H9 (cell line): ENCODE data around the gene GBP2. TPM values are rescaled to one million over a fixed set of nuclear protein-coding genes. Genes with fewer than 3 reads are reported as not detected.

Source experiments
- DNase-seq: peaks from one replicate; pipeline ENCODE4 v3.0.0-alpha.2; 2017
- H2AFZ ChIP-seq: one replicate; pipeline ENCODE4 v1.6.1; 2013; ENCODE audit warnings: mild to moderate bottlenecking, low read length, control low read depth, moderate library complexity
- H2AK5ac ChIP-seq: 2 replicates; pipeline ENCODE4 v1.6.1; 2013; ENCODE audit warnings: low read length, control low read depth, mixed read lengths; ENCODE audit not compliant: insufficient read length
- H2BK120ac ChIP-seq: one replicate; pipeline ENCODE4 v1.6.1; 2013; ENCODE audit warnings: low read depth, mild to moderate bottlenecking, low read length, control low read depth, inconsistent platforms; ENCODE audit not compliant: poor library complexity, severe bottlenecking
- H2BK12ac ChIP-seq: 2 replicates; pipeline ENCODE4 v1.6.1; 2013; ENCODE audit warnings: low read length, control low read depth, mixed read lengths, low read depth; ENCODE audit not compliant: insufficient read length
- H2BK15ac ChIP-seq: 2 replicates; pipeline ENCODE4 v1.6.1; 2013; ENCODE audit warnings: low read depth, low read length, control low read depth
- H2BK20ac ChIP-seq: one replicate; pipeline ENCODE4 v1.6.1; 2013; ENCODE audit warnings: low read depth, mild to moderate bottlenecking, low read length, control low read depth, inconsistent platforms; ENCODE audit not compliant: poor library complexity, severe bottlenecking
- H2BK5ac ChIP-seq: 2 replicates; pipeline ENCODE4 v1.6.1; 2013; ENCODE audit warnings: low read length, control low read depth, mixed read lengths; ENCODE audit not compliant: insufficient read length
- H3K14ac ChIP-seq: 2 replicates; pipeline ENCODE4 v1.6.1; 2013; ENCODE audit warnings: low read length, control low read depth; ENCODE audit not compliant: insufficient read depth
- H3K18ac ChIP-seq: 2 replicates; pipeline ENCODE4 v1.6.1; 2013; ENCODE audit warnings: low read depth, mild to moderate bottlenecking, mixed read lengths, low read length, control low read depth; ENCODE audit not compliant: insufficient read length
- H3K23ac ChIP-seq: 2 replicates; pipeline ENCODE4 v1.6.1; 2013; ENCODE audit warnings: low read length, control low read depth, mixed read lengths, low read depth; ENCODE audit not compliant: insufficient read length
- H3K23me2 ChIP-seq: 2 replicates; pipeline ENCODE4 v1.6.1; 2013; ENCODE audit warnings: low read depth, mild to moderate bottlenecking, mixed read lengths, low read length, control low read depth; ENCODE audit not compliant: insufficient read length, poor library complexity, severe bottlenecking
- H3K27ac ChIP-seq: 2 replicates; pipeline ENCODE4 v1.5.1; 2013; ENCODE audit warnings: low read length, control low read depth, mixed read lengths, low read depth; ENCODE audit not compliant: insufficient read length
- H3K27me3 ChIP-seq: 2 replicates; pipeline ENCODE4 v1.6.1; 2013; ENCODE audit warnings: low read length, control low read depth, inconsistent platforms; ENCODE audit not compliant: insufficient read depth
- H3K4ac ChIP-seq: 2 replicates; pipeline ENCODE4 v1.6.1; 2013; ENCODE audit warnings: low read depth, mild to moderate bottlenecking, control low read depth, inconsistent platforms, low read length, moderate library complexity
- H3K4me1 ChIP-seq: 2 replicates; pipeline ENCODE4 v1.6.1; 2013; ENCODE audit warnings: low read length, control low read depth, inconsistent platforms; ENCODE audit not compliant: insufficient read depth
- H3K4me2 ChIP-seq: 2 replicates; pipeline ENCODE4 v1.6.1; 2013; ENCODE audit warnings: low read length, control low read depth, mixed read lengths; ENCODE audit not compliant: insufficient read length, insufficient read depth
- H3K56ac ChIP-seq: 2 replicates; pipeline ENCODE4 v1.6.1; 2013; ENCODE audit warnings: low read depth, mild to moderate bottlenecking, mixed read lengths, low read length, control low read depth; ENCODE audit not compliant: insufficient read length
- H3K79me1 ChIP-seq: 2 replicates; pipeline ENCODE4 v1.6.1; 2013; ENCODE audit warnings: low read depth, mild to moderate bottlenecking, moderate library complexity, low read length, control low read depth, inconsistent platforms; ENCODE audit not compliant: insufficient read depth, poor library complexity, severe bottlenecking
- H3K79me2 ChIP-seq: 2 replicates; pipeline ENCODE4 v1.6.1; 2013; ENCODE audit warnings: low read length, control low read depth, inconsistent platforms; ENCODE audit not compliant: insufficient read depth
- H3K9ac ChIP-seq: 2 replicates; pipeline ENCODE4 v1.6.1; 2013; ENCODE audit warnings: low read length, control low read depth, mixed read lengths; ENCODE audit not compliant: insufficient read length; ENCODE audit errors: extremely low read depth
- H3K9me3 ChIP-seq: one replicate; pipeline ENCODE4 v1.6.1; 2013; ENCODE audit warnings: low read depth, low read length, inconsistent platforms; ENCODE audit not compliant: control insufficient read depth
- H3T11ph ChIP-seq: one replicate; pipeline ENCODE4 v1.6.1; 2013; ENCODE audit warnings: mild to moderate bottlenecking, low read length, control low read depth, inconsistent platforms
- H4K20me1 ChIP-seq: one replicate; pipeline ENCODE4 v1.6.1; 2013; ENCODE audit not compliant: control insufficient read depth, insufficient read length, insufficient read depth
- H4K5ac ChIP-seq: 2 replicates; pipeline ENCODE4 v1.6.1; 2013; ENCODE audit warnings: low read depth, mild to moderate bottlenecking, mixed read lengths, low read length, control low read depth; ENCODE audit not compliant: insufficient read length
- H4K8ac ChIP-seq: replicated peaks from 2 replicates; pipeline ENCODE4 v1.6.1; 2013; ENCODE audit warnings: low read length, control low read depth, mixed read lengths, low read depth; ENCODE audit not compliant: insufficient read length
- H4K91ac ChIP-seq: 2 replicates; pipeline ENCODE4 v1.6.1; 2013; ENCODE audit warnings: low read depth, mild to moderate bottlenecking, moderate library complexity, mixed read lengths, low read length, control low read depth; ENCODE audit not compliant: insufficient read length
- H3K27ac Mint-ChIP-seq, 3 experiments: 2 replicates in 2 of 3; 3 replicates in 1 of 3; pipeline ENCODE4 v1.8.0; 2020 to 2021; ENCODE audit warnings: mixed read lengths in 3 of 3, mild to moderate bottlenecking in 1 of 3, moderate library complexity in 1 of 3
- H3K27me3 Mint-ChIP-seq: 2 replicates; pipeline ENCODE4 v1.8.0; 2021; ENCODE audit warnings: low read depth, mild to moderate bottlenecking, moderate library complexity, mixed read lengths
- H3K36me3 Mint-ChIP-seq, 3 experiments: 2 replicates in 2 of 3; 3 replicates in 1 of 3; pipeline ENCODE4 v1.8.0; 2020 to 2021; ENCODE audit warnings: low read depth in 3 of 3, mixed read lengths in 3 of 3; ENCODE audit not compliant: insufficient read depth in 1 of 3
- H3K4me1 Mint-ChIP-seq, 2 experiments: 2 replicates each; pipeline ENCODE4 v1.8.0; 2020; ENCODE audit warnings: mixed read lengths in 2 of 2
- H3K4me3 Mint-ChIP-seq, 2 experiments: 2 replicates in 1 of 2; 3 replicates in 1 of 2; pipeline ENCODE4 v1.8.0; 2020 to 2021; ENCODE audit warnings: mild to moderate bottlenecking in 2 of 2, mixed read lengths in 2 of 2, moderate library complexity in 1 of 2
- H3K9me3 Mint-ChIP-seq, 2 experiments: 2 replicates in 1 of 2; 3 replicates in 1 of 2; pipeline ENCODE4 v1.8.0; 2020; ENCODE audit warnings: mild to moderate bottlenecking in 2 of 2, mixed read lengths in 2 of 2, moderate library complexity in 1 of 2
- CTCF ChIP-seq: fragments of 200-600 bp; sonication (generic); conservative IDR thresholded peaks from 3 replicates; pipeline ENCODE4 v1.8.0; 2021; ENCODE audit warnings: antibody characterized with exemption, mild to moderate bottlenecking
- WGBS: extraction: QIAGEN DNeasy Blood & Tissue Kit; methylation state at CpG from one replicate; pipeline ENCODE4 v1.1.7; 2013; ENCODE audit warnings: missing lambda C conversion rate, low lambda C conversion rate, mixed read lengths; ENCODE audit not compliant: insufficient read length; ENCODE audit errors: extremely low coverage; 5-methylcytosine and 5-hydroxymethylcytosine counted together
- total RNA-seq: library from RNA; stranded (reverse); gene quantifications from 2 replicates; pipeline ENCODE4 v1.2.1, GENCODE V29; 2021

GBP2 gene
- total RNA-seq, 1 experiment from 2014 or later = not detected

- Histone ChIP-seq H2BK120ac (no peak overlapping the region), H3K23me2 (no peaks in the 10 kb centered on the region), H3K4me1 (no peaks in the 10 kb centered on the region), H3K27ac (no peak overlapping the region), H2AFZ (no peak overlapping the region), H3K23ac (no peak overlapping the region), H3K79me2 (no peaks in the 10 kb centered on the region), H3K4me2 (no peak overlapping the region), H3K56ac (no peak overlapping the region), H2BK5ac (no peak overlapping the region), H3K14ac (no peak overlapping the region), H4K91ac (no peak overlapping the region), H4K8ac (no peak overlapping the region), H2AK5ac (no peak overlapping the region), H3K9me3 (no peaks in the 10 kb centered on the region), H2BK15ac (no peak overlapping the region), H3T11ph (no peak overlapping the region), H3K4ac (no peak overlapping the region), H4K5ac (no peak overlapping the region), H3K79me1 (no peaks in the 10 kb centered on the region), H4K20me1 (no peaks in the 10 kb centered on the region), H3K27me3 (no peaks in the 10 kb centered on the region), H2BK12ac (no peak overlapping the region), H3K18ac (no peak overlapping the region), H2BK20ac (no peak overlapping the region), H3K9ac (no peak overlapping the region)
- H3K27me3 Mint-ChIP-seq = no peaks in the 10 kb centered on the region; the same call in 1 of the 2 replicates
- no peaks in the 10 kb centered on the region for H3K9me3 Mint-ChIP-seq
- H3K4me1 Mint-ChIP-seq = no peaks in the 10 kb centered on the region
- no peak for DNase-seq
- no peak for TF ChIP-seq CTCF
- no peaks in the 10 kb centered on the region for H3K36me3 Mint-ChIP-seq
- H3K4me3 Mint-ChIP-seq = no peak overlapping the region
- H3K27ac Mint-ChIP-seq = no peak overlapping the region
- no CpG with 5 or more reads among the region's 1 CpG for WGBS
Measured at GRCh38 chr1:89151047-89151446, 25.1 kb upstream of the GBP2 start.
